ENCODE results near the gene RYK.

The RYK gene

GRCh38 chr3:134179508-134179907, 71.2 kb downstream of the RYK start:
- DNase-seq: no peak
- H2BK120ac ChIP-seq (ENCODE audit: low read depth, low read length): no peak overlapping the region
- no peak overlapping the region for H3K27ac ChIP-seq (ENCODE audit: low read depth, low read length)
- no peak overlapping the region for H4K5ac ChIP-seq (ENCODE audit: low read length)
- no peaks in the 10 kb centered on the region for H3K27me3 ChIP-seq (ENCODE audit: insufficient read depth, low read length, poor library complexity)
- H3K18ac ChIP-seq (ENCODE audit: low read length): no peak overlapping the region
- H3K56ac ChIP-seq (ENCODE audit: low read length): no peak overlapping the region
- H4K8ac ChIP-seq (ENCODE audit: low read depth, low read length): no peak overlapping the region
- H2BK15ac ChIP-seq (replicated peaks; ENCODE audit: low read depth): no peak overlapping the region
- H3K9ac ChIP-seq (ENCODE audit: low read length): no peak overlapping the region
- H3K23ac ChIP-seq (ENCODE audit: low read length): no peak overlapping the region
- no peaks in the 10 kb centered on the region for H3K4me1 ChIP-seq (ENCODE audit: control insufficient read depth, low read depth, low read length)
- H2AK5ac ChIP-seq (ENCODE audit: low read length): no peak overlapping the region
- H3K4me2 ChIP-seq (ENCODE audit: low read length): no peak overlapping the region
- H3K79me1 ChIP-seq (ENCODE audit: low read length): no peaks in the 10 kb centered on the region
- peaks cover 4% of the 10 kb centered on the region for H3K36me3 ChIP-seq (ENCODE audit: control insufficient read depth, insufficient read depth, low read length)
- H3K79me2 ChIP-seq (ENCODE audit: control insufficient read depth, insufficient read depth, low read length): no peaks in the 10 kb centered on the region
- WGBS (ENCODE audit: extremely low coverage, insufficient coverage, low lambda C conversion rate): no CpG with 5 or more reads among the region's 2 CpGs
- no peak overlapping the region for H2BK5ac ChIP-seq (ENCODE audit: low read length)
- no peak overlapping the region for H3K4me3 ChIP-seq (ENCODE audit: low read length)
- no peak overlapping the region for H3K4ac ChIP-seq (ENCODE audit: low read depth, low read length)

GRCh38 chr3:134163096-134163495, 87.6 kb downstream of the RYK start:
- Histone ChIP-seq H3K79me1 (ENCODE audit: low read length) (peaks cover 2% of the 10 kb centered on the region), H3K27ac (ENCODE audit: low read depth, low read length) (no peak overlapping the region), H3K4me1 (ENCODE audit: control insufficient read depth, low read depth, low read length) (no peaks in the 10 kb centered on the region), H2BK5ac (ENCODE audit: low read length) (no peak overlapping the region), H2BK120ac (ENCODE audit: low read depth, low read length) (no peak overlapping the region), H3K79me2 (ENCODE audit: control insufficient read depth, insufficient read depth, low read length) (no peaks in the 10 kb centered on the region), H3K27me3 (ENCODE audit: insufficient read depth, low read length, poor library complexity) (no peaks in the 10 kb centered on the region), H4K8ac (ENCODE audit: low read depth, low read length) (no peak overlapping the region), H2BK15ac (replicated peaks; ENCODE audit: low read depth) (no peak overlapping the region), H3K4ac (ENCODE audit: low read depth, low read length) (no peak overlapping the region), H3K36me3 (ENCODE audit: control insufficient read depth, insufficient read depth, low read length) (peaks cover 2% of the 10 kb centered on the region), H3K4me3 (ENCODE audit: low read length) (no peak overlapping the region), H3K18ac (ENCODE audit: low read length) (no peak overlapping the region), H3K9ac (ENCODE audit: low read length) (no peak overlapping the region), H4K5ac (ENCODE audit: low read length) (no peak overlapping the region), H3K4me2 (ENCODE audit: low read length) (no peak overlapping the region), H3K23ac (ENCODE audit: low read length) (no peak overlapping the region), H2AK5ac (ENCODE audit: low read length) (no peak overlapping the region), H3K56ac (ENCODE audit: low read length) (no peak overlapping the region)
- no peak for DNase-seq
- no CpG with 5 or more reads among the region's 6 CpGs for WGBS (ENCODE audit: extremely low coverage, insufficient coverage, low lambda C conversion rate)

- no peak overlapping the region for H3K4ac ChIP-seq (ENCODE audit: low read depth, low read length)
- H2AK5ac ChIP-seq (ENCODE audit: low read length): no peak overlapping the region
- no peak overlapping the region for H3K9ac ChIP-seq (ENCODE audit: low read length)
- no peak overlapping the region for H3K18ac ChIP-seq (ENCODE audit: low read length)
- no peaks in the 10 kb centered on the region for H3K4me1 ChIP-seq (ENCODE audit: control insufficient read depth, low read depth, low read length)
- peaks cover 2% of the 10 kb centered on the region for H3K36me3 ChIP-seq (ENCODE audit: control insufficient read depth, insufficient read depth, low read length)
- no peak overlapping the region for H4K5ac ChIP-seq (ENCODE audit: low read length)
- H4K8ac ChIP-seq (ENCODE audit: low read depth, low read length): no peak overlapping the region
- no CpG with 5 or more reads among the region's 9 CpGs for WGBS (ENCODE audit: extremely low coverage, insufficient coverage, low lambda C conversion rate)
- peaks cover 2% of the 10 kb centered on the region for H3K79me1 ChIP-seq (ENCODE audit: low read length)
- H3K79me2 ChIP-seq (ENCODE audit: control insufficient read depth, insufficient read depth, low read length): no peaks in the 10 kb centered on the region
- no peak overlapping the region for H2BK15ac ChIP-seq (replicated peaks; ENCODE audit: low read depth)
- no peak overlapping the region for H3K4me3 ChIP-seq (ENCODE audit: low read length)
- H3K4me2 ChIP-seq (ENCODE audit: low read length): no peak overlapping the region
- no peak overlapping the region for H3K23ac ChIP-seq (ENCODE audit: low read length)
- H3K27ac ChIP-seq (ENCODE audit: low read depth, low read length): no peak overlapping the region
- no peak overlapping the region for H3K56ac ChIP-seq (ENCODE audit: low read length)
- H2BK5ac ChIP-seq (ENCODE audit: low read length): no peak overlapping the region
- H3K27me3 ChIP-seq (ENCODE audit: insufficient read depth, low read length, poor library complexity): no peaks in the 10 kb centered on the region
- peak; percentile 86 for DNase-seq
- H2BK120ac ChIP-seq (ENCODE audit: low read depth, low read length): no peak overlapping the region
Observed at GRCh38 chr3:134161898-134162615, 88.6 kb downstream of the RYK start.

- Histone ChIP-seq H3K23ac (ENCODE audit: low read length) (no peak overlapping the region), H3K79me2 (ENCODE audit: control insufficient read depth, insufficient read depth, low read length) (no peaks in the 10 kb centered on the region), H3K27me3 (ENCODE audit: insufficient read depth, low read length, poor library complexity) (no peaks in the 10 kb centered on the region), H3K4ac (ENCODE audit: low read depth, low read length) (no peak overlapping the region), H3K9ac (ENCODE audit: low read length) (no peak overlapping the region), H3K36me3 (ENCODE audit: control insufficient read depth, insufficient read depth, low read length) (peaks cover 4% of the 10 kb centered on the region), H2BK120ac (ENCODE audit: low read depth, low read length) (no peak overlapping the region), H3K56ac (ENCODE audit: low read length) (no peak overlapping the region), H3K79me1 (ENCODE audit: low read length) (no peaks in the 10 kb centered on the region), H2BK15ac (replicated peaks; ENCODE audit: low read depth) (no peak overlapping the region), H3K4me2 (ENCODE audit: low read length) (no peak overlapping the region), H3K18ac (ENCODE audit: low read length) (no peak overlapping the region), H3K4me3 (ENCODE audit: low read length) (no peak overlapping the region), H2BK5ac (ENCODE audit: low read length) (no peak overlapping the region), H2AK5ac (ENCODE audit: low read length) (no peak overlapping the region), H3K4me1 (ENCODE audit: control insufficient read depth, low read depth, low read length) (no peaks in the 10 kb centered on the region), H3K27ac (ENCODE audit: low read depth, low read length) (no peak overlapping the region), H4K5ac (ENCODE audit: low read length) (no peak overlapping the region), H4K8ac (ENCODE audit: low read depth, low read length) (no peak overlapping the region)
- DNase-seq: no peak
- WGBS (ENCODE audit: extremely low coverage, insufficient coverage, low lambda C conversion rate): no CpG with 5 or more reads among the region's 2 CpGs
Observed at GRCh38 chr3:134155446-134155845, 95.2 kb downstream of the RYK start.

- Histone ChIP-seq H3K18ac (ENCODE audit: low read length) (no peak overlapping the region), H2BK5ac (ENCODE audit: low read length) (no peak overlapping the region), H2BK120ac (ENCODE audit: low read depth, low read length) (no peak overlapping the region), H2BK15ac (replicated peaks; ENCODE audit: low read depth) (no peak overlapping the region), H3K27me3 (ENCODE audit: insufficient read depth, low read length, poor library complexity) (no peaks in the 10 kb centered on the region), H3K4me3 (ENCODE audit: low read length) (no peak overlapping the region), H3K4me1 (ENCODE audit: control insufficient read depth, low read depth, low read length) (no peaks in the 10 kb centered on the region), H3K9ac (ENCODE audit: low read length) (no peak overlapping the region), H4K8ac (ENCODE audit: low read depth, low read length) (no peak overlapping the region), H2AK5ac (ENCODE audit: low read length) (no peak overlapping the region), H4K5ac (ENCODE audit: low read length) (no peak overlapping the region), H3K79me1 (ENCODE audit: low read length) (no peaks in the 10 kb centered on the region), H3K27ac (ENCODE audit: low read depth, low read length) (no peak overlapping the region), H3K79me2 (ENCODE audit: control insufficient read depth, insufficient read depth, low read length) (no peaks in the 10 kb centered on the region), H3K4me2 (ENCODE audit: low read length) (no peak overlapping the region), H3K36me3 (ENCODE audit: control insufficient read depth, insufficient read depth, low read length) (peaks cover 2% of the 10 kb centered on the region), H3K23ac (ENCODE audit: low read length) (no peak overlapping the region), H3K56ac (ENCODE audit: low read length) (no peak overlapping the region), H3K4ac (ENCODE audit: low read depth, low read length) (no peak overlapping the region)
- DNase-seq: no peak
- WGBS (ENCODE audit: extremely low coverage, insufficient coverage, low lambda C conversion rate): no CpG with 5 or more reads among the region's 13 CpGs
Observed at GRCh38 chr3:134153761-134154160, 96.9 kb downstream of the RYK start.

- no peak overlapping the region for H3K18ac ChIP-seq (ENCODE audit: low read length)
Observed at GRCh38 chr3:134150476-134150875, 100.2 kb downstream of the RYK start.

More at GRCh38 chr3:134150476-134150875, 100.2 kb downstream of the RYK start:
- H3K27me3 ChIP-seq (ENCODE audit: insufficient read depth, low read length, poor library complexity): no peaks in the 10 kb centered on the region
- no peak overlapping the region for H4K8ac ChIP-seq (ENCODE audit: low read depth, low read length)
- no peak overlapping the region for H2BK15ac ChIP-seq (replicated peaks; ENCODE audit: low read depth)
- H3K27ac ChIP-seq (ENCODE audit: low read depth, low read length): no peak overlapping the region
- H3K79me1 ChIP-seq (ENCODE audit: low read length): no peaks in the 10 kb centered on the region
- no CpG with 5 or more reads among the region's 2 CpGs for WGBS (ENCODE audit: extremely low coverage, insufficient coverage, low lambda C conversion rate)
- no peak overlapping the region for H2BK5ac ChIP-seq (ENCODE audit: low read length)
- H3K4ac ChIP-seq (ENCODE audit: low read depth, low read length): no peak overlapping the region
- no peak overlapping the region for H2AK5ac ChIP-seq (ENCODE audit: low read length)
- no peak overlapping the region for H2BK120ac ChIP-seq (ENCODE audit: low read depth, low read length)
- H3K23ac ChIP-seq (ENCODE audit: low read length): no peak overlapping the region
- H3K9ac ChIP-seq (ENCODE audit: low read length): no peak overlapping the region
- no peak overlapping the region for H4K5ac ChIP-seq (ENCODE audit: low read length)
- no peak for DNase-seq
- no peak overlapping the region for H3K56ac ChIP-seq (ENCODE audit: low read length)
- H3K36me3 ChIP-seq (ENCODE audit: control insufficient read depth, insufficient read depth, low read length): peaks cover 2% of the 10 kb centered on the region
- no peaks in the 10 kb centered on the region for H3K79me2 ChIP-seq (ENCODE audit: control insufficient read depth, insufficient read depth, low read length)
- no peaks in the 10 kb centered on the region for H3K4me1 ChIP-seq (ENCODE audit: control insufficient read depth, low read depth, low read length)
- no peak overlapping the region for H3K4me3 ChIP-seq (ENCODE audit: low read length)
- H3K4me2 ChIP-seq (ENCODE audit: low read length): no peak overlapping the region

All from mesendoderm (in vitro differentiated cells).